ENCODE data around the gene KRTAP20-2.

KRTAP20-2 gene

DNA sequence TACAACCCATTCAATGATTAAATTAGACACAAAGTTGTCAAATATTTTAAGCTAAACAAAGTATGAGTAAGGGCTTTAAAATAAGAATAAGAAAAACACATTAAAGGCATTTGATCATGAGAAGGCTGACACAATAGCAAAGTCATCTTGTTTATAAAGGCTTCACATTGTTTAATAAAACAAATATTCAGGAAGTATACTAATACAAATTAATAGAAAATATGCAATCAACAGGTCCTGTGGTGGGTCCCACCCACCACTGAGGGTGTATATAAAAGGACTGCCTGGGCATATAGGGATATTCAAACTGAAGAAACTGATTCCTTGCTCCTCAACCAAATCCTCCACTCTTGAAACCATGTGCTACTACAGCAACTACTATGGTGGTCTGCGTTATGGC, at the start of gene KRTAP20-2:
KRTAP20-2 (plus strand) TSS at position 301 of the 400 bp plus-strand sequence; CDS start at position 359, 58 bp downstream.
- DNase-seq, result no peak

DNA sequence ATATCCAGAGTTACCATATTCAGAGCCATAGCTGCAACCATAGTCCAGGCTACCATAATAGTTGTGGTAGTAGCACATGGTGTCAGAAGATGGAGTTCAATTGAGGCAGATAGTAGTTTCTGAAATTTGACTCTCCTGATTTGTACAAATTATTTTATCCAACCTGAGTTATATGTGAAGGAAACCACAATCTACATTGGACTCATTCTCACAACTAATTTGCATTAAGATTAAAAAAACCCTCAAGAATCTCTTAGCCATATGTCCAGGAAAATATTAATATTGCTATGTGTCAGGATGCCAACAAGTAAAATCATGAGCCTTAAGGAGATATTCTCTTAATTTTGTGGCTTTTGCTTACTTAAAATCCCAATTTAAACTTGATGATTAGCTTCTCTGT, 44.7 kb upstream of the KRTAP20-2 start, which contains the start of gene KRTAP22-2:
KRTAP22-2 (minus strand) TSS at position 101 of the 400 bp plus-strand sequence.
- DNase-seq, result no peak

DNA sequence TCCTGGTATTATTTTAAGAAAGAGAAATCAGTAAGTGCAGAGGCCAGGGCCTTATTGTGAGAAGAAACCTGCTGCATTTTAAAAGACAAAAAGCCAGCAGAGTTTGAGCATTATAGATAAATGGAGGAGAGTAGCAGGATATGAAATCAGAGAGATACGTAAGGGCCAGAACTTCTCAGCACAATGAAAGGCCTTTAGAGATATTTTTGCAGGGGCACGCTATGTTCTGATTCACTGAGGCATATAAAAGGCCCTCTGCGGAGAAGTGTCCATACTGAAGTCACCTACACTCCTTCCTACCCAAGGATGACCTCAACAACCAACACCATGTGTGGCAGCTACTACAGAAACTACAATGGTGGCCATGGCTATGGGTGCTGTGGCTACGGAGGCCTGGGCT, 42.9 kb upstream of the KRTAP20-2 start, which contains the start of gene KRTAP6-3:
KRTAP6-3 (plus strand) TSS at position 301 of the 400 bp plus-strand sequence; CDS start at position 307, 6 bp downstream.
- DNase-seq, result no peak

DNA sequence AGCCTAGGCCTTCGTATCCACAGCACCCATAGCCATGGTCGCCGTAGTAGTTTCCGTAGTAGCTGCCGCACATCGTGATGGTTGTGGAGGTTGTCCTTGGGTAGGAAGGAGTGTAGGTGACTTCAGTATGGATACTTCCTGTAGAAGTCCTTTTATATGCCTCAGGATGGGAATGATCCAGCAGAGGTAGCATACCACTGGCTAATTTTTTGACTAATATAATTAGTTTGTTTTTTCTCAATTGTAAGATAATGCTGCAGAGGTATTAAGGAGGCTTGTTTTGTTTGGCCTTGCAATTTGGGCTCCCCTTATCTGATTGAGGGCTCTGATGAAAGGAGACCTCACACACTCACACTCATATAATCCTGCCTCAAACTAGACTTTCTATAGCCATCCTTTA, 36.2 kb upstream of the KRTAP20-2 start, which contains the start of gene KRTAP6-2:
KRTAP6-2 (minus strand) TSS at position 101 of the 400 bp plus-strand sequence; CDS start at position 73, 28 bp downstream.
- no peak for DNase-seq

DNA sequence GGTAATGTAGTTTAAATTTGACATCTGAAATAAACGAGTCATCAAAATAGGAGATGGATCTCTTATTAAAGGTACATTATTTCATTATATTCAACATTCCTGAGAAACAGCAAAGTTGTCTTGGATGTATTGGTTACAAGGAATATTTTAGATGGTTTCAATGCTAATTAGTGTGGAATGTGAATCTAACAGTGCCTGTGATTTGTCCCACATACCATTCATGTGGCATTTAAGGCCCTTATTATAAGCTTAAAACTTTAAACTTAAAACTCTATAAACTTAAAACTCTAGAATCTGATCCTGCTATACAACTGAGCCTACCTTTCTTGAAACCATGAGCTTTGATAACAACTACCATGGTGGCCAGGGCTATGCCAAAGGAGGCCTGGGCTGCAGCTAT, 34.2 kb upstream of the KRTAP20-2 start, which contains the start of gene KRTAP22-1:
KRTAP22-1 (plus strand) TSS at position 301 of the 400 bp plus-strand sequence.
- DNase-seq, result no peak

DNA sequence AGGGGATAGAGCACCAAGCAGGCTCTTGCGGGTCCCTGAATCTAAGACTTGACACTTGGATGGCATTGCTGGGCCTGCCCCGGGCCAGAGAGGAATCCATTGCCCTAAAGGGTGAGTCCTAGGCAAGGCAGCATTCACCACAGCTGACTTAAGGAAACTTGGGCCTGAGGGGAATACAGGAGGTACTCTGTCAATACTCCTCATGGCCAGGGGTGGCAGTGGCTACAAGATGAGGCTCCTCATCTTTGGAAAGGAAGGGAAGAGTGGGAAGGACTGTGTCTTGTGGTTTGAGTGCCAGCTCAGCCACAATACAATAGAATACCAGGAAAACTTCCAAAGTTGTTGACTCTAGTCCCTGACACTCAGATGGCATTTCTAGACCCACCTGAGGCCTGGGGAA, 29.0 kb upstream of the KRTAP20-2 start:
- no peak for DNase-seq

DNA sequence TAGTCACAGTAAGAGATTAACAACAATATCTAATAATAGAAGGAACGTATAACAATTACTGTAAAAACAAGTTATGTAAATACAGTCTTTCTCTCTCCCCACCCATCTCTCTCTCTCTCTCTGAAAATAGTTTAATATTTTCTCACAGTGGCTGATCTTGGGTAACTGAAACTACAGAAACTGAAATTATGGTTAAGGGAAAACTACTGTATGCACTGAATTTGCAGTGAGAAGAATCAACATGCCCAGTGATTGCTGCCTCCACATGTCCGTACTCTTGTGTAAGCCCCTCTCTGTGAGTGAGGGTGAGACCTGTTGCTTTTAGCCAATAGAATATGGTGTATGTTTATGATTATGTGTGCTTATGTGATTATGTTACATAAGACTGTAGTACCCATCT, 22.9 kb upstream of the KRTAP20-2 start:
- no peak for DNase-seq

DNA sequence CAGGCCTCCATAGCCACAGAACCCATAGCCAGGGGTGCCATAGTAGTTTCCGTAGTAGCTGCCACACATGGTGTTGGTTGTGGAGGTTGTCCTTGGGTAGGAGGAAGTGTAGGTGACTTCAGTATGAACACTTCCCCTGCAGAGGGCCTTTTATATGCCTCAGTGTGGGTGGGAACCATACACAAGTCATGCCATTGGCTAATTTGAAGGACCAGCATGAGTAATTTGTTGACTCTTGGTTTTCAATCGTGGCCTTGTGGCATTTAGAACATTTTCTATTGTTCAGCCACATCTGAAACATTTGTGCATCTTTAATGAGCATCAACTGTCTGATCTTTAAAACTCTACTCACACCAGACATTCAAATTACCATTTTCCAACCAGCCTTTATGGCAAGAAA, 21.2 kb upstream of the KRTAP20-2 start, which contains the start of gene KRTAP6-1:
KRTAP6-1 (minus strand) TSS at position 95 of the 400 bp plus-strand sequence; CDS start at position 69, 26 bp downstream.
- DNase-seq, result no peak

DNA sequence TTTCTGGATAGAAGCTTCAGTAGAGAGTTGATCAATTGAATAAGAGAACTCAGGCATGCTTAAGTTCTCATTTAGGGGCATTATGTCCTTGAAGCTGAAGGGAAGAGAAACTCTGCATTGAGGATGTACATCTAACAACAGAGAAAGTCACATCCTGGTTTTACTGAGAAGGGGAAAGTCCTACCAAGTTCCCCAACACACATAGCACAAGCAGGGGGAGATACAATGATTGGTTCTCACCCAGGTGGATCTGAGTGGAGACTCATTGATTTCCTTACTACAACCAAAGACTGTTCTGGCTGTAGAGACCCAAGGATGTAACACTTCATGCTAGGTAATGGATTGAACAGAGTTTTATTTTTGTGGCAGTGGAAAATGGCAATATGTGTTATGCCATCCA, 19.8 kb upstream of the KRTAP20-2 start:
- DNase-seq, result no peak

DNA sequence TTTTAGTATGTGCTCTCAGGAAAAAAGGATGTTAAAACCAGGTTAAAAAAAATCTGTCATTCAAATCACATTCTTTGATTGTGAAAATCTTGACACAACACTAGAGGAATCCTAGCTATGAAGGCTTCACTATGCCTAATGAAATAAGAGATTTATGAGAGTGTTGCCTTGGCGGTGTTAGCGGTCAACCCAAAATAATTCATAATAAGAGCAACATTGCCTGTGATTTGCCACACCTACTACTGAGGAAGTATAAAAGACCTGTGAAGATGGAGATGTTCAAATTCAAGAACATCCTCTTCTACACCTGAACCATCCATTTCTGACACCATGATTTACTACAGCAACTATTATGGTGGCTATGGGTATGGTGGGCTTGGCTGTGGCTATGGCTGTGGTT, 18.9 kb upstream of the KRTAP20-2 start, which contains the start of gene KRTAP20-1:
KRTAP20-1 (plus strand) TSS at position 301 of the 400 bp plus-strand sequence; CDS start at position 331, 30 bp downstream.
- DNase-seq, result no peak

DNA sequence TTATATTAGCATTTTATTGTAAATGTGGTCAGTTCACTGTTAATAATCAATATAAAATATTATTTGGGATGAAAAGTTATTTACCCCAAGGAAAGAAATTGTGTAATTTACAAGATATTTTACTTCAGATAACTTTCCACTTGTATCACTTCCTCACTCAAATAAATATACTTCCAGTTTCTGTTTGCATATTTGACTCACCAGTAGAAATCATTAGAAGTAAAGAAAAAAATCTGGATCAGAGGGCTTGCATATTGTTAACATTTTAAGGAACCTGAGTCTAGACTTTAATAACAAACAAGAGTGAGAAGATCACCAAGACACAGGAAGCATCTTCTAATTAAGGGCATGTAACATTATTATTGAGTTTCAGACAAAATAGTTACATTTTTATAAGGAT, 14.9 kb upstream of the KRTAP20-2 start:
- DNase-seq, result no peak

DNA sequence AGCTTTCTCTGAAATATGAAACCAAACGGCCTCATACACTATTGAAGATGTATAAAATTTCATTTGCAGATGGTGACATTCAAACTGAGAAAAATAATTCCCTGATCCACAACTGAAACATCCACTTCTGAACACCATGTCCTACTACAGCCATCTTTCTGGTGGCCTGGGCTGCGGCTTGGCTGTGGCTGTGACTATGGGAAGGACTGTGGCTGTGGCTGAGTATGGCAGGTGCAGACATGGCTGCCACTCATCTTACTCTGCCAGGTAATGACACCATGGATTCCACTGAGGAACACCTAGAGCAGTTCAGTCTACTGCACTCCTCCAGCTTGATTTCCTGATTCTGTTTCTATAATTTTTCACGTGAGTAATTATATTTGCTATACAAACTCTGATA, 14.5 kb upstream of the KRTAP20-2 start, which contains the start of gene KRTAP20-4:
KRTAP20-4 (plus strand) TSS at position 106 of the 400 bp plus-strand sequence.
- DNase-seq, result no peak

DNA sequence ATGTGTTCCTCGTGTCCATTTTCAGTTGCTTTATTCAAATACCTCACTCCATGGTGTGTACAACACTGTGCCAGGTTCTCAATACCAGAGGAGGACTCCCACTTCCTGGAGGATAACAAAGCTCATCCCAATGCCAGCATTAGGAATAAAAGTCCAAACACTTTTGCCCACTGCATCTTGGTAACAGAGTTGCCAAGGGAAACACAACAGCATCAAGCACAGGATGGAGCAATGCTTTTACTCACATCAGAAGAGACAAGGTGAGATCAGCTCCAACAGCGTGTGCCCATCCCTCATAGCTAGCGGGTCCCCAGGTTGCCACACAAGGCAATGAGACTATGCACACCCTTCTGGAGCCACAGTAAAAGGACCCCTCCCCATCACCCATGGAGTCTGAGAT, 11.6 kb upstream of the KRTAP20-2 start:
- no peak for DNase-seq

DNA sequence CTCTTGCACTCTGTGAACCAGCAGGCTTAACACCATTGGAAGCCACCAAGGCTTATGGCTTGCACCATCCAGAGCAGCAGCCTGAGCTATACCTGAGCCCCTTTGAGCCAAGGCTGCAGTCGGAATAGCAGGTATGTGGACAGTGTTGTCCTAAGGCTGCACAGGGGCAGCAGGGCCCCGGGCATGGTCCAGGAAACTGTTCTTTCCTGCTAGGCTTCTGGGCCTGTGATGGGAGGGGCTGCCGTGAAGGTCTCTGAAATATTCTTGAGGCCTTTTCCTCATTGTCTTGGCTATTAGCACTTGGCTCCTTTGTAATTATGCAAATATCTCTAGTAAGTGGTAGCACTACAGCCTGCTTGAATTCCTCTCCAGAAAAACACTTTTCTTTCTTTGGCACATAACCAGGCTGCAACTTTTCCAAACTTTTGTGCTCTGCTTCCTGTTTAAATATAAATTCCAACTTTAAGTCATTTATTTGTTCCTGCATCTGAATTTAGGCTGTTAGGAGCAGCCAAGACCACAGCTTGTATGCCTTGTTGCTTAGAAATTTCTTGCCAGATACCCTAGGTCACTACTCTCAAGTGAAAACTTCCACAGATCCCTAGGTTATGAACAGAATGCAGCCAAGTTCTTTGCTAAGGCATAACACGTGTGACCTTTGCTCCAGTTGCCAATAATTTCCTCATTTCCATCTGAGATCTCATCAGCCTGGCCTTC, 9.4 kb upstream of the KRTAP20-2 start:
- DNase-seq, result no peak

DNA sequence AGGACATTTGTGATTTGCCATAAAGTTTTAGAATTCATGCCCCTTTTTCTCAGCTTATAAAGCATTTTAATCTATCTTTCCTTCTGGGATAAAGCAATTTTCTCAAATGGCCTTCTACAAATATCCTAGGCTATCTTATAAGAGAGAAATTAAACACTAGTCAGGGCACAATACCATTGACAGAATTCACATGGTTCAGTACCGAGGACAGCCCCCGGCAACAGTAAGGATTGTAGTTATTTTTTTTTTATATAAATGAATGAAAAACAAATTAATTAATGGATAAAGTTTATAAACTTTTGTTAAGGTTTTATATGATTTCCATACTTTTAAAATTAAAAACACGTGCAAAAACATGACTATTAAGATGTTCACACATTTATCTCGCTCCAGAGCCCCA, 6.9 kb upstream of the KRTAP20-2 start:
- no peak for DNase-seq

DNA sequence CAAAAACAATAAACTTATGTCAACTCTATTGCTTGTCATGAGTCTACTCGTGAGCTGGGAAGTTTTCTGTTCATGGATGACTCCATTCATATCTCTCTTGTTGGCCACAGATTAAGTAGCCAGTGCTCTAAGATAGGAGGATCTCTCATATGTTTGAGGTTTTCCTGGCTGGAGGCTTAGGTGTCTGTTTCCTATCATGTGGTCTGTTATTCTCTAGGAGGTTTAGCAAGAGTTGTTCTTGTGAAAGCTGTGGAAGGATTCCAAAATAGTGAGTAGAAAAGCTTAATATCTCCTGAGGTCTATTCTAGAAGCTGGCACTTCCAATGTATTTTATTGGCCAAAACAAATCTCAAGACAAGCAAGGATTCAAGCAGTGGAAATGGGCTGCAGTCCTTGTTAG, 5.8 kb upstream of the KRTAP20-2 start:
- no peak for DNase-seq

DNA sequence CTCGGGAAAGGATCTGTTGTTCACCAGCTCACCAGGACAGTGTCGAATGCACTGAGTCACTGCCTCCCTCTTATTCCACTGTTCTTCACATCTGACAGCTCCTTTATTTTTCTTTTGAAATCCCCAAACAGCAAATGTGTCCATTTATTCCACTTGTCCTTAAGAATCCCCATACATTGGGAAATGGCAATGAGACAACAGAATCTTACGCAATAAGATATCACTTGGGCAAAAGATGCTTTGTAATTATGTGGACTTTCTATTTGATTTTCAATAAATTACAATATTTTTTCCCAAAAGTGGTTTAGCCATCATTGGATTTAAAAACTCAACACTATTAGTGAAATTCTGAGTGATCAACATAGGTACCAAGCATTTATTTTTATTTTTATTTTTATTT, 3.7 kb downstream of the KRTAP20-2 start:
- no peak for DNase-seq

DNA sequence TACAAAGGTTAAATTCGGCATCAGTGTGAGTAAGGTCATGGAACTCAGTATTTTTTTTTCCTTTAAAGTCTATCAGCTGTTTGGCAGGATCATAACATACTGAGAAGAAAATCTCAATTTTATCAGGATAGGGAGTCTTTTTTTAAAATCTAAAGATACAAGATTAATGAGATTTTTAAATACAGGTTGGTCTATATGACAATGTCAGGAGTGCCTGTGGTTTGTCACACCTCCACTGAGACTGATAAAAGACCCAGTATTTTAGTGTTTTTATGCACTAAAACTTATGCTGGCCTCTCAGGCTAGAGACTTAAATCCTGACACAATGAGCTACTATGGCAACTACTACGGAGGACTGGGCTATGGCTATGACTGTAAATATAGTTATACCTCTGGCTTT, 7.6 kb downstream of the KRTAP20-2 start, which contains the start of gene KRTAP20-3:
KRTAP20-3 (plus strand) TSS at position 301 of the 400 bp plus-strand sequence.
- no peak for DNase-seq

DNA sequence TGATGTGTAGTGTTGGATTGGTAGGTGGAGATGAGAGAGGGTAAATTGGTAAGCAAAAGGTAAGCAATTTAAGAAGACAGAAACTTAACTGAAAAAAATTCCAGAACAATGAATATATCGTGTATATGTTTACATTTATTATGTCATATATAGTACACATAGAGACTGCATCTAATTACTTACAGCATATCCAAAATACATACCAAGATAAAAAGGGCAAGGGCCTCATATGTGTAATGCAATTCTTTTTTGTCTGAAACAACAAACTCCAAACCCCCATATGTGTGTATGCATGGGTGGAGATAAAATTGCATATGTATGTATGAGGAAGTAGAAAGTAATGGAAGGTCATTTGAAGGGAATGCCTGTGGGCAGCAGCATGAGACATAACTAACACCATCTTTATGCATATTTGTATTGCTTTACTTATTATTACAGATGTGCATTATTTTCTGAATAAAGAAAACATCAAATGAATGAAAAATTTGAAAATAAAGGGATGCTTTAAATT, 12.0 kb downstream of the KRTAP20-2 start:
- DNase-seq, result no peak

DNA sequence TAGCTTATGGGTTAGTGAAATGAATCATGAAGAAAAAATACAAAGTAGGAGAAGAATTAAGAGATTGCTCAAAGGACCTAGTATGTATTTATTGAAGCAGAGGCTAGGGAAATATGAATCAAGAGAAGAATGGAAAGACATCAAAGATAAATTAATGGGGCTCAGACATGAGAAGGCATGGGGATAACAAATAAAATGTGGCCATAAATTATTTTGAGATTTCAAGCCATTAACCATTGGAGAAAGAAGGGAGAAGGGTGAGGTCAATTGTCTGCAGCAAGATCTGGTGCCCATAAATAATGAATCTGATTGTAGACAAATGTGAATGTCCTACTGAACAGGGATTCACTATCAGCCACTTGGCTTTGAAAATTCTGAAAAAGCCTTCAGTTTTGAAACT, 17.9 kb downstream of the KRTAP20-2 start:
- no peak for DNase-seq

DNA sequence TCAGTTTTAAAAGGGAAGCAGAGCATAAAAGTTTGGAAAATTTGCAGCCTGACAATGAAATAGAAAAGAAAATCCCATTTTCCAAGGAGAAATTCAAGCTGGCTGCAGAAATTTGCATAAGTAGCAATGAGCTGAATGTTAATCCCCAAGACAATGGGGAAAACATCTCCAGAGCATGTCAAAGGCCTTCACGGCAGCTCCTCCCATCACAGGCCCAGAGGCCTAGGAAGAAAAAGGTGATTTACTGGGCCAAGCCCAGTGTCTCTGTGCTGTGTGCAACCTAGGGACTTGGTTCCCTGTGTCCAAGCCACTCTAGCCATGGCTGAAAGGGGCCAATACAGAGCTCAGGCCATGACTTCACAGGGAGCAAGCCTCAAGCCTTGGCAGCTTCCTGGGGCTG, 33.8 kb downstream of the KRTAP20-2 start:
- no peak for DNase-seq

DNA sequence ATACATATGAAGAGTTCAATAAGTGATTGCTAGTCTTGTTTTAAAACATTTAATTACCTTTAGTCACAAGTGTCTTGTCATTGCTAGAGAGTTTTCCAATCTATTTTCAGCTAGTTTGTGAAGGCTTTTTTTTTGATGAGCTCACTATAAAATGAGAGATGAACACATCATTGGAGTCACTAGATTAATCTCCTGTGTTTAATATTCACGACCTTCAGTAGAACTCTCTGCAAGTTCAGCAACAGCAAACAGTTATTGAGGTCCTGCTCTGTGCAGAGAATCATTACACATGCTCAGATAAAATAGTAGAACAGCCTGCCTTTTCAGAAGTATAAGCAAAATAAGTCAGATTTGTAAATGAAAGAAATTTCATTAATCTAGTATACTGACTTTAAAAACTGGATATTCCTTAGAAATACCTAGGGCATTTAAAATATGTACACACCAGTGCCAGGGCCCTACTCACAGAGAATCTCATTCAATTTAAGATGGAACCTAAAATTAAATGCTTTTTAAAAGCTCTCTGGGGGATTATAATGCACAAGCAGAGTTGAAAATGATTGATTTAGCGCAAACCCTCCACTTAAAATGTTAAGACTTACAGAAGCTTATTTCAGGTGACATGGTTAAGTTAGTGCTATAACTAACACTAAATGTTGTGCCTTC, 38.1 kb downstream of the KRTAP20-2 start:
- no peak for DNase-seq

DNA sequence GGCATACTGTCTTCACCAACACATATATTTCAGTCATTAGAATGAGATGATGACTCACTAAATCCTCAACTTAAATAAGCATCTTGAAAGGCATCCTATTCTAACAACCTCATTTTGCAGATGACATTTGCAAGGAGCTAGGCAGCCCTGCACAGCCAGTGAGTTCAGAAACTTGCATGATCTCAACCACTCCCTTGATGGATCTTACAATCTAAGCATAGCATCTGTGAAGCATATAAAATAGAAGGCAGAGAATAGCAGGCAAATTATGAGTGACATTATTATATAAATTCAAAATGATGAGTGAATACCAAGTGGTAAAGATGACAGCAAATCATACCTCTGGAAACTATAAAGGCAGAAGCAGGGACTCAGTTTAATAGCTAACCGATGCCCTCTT, 39.3 kb downstream of the KRTAP20-2 start:
- no peak for DNase-seq

All from activated CD8-positive, alpha-beta memory T cell treated with anti-CD3 and anti-CD28 coated beads, Interleukin-2, amount 50 U/mL, for 48 hours (primary cell).